SK-N-SH (cell line): ENCODE measurements around the gene ADGRA1.

Experiments used
- CTCF ChIP-seq: fragments of 200-600 bp; sonication (generic); IDR thresholded peaks from 2 replicates; pipeline ENCODE4 v1.6.1; 2017; ENCODE audit warnings: antibody characterized with exemption, mild to moderate bottlenecking, moderate library complexity
- IRF3 ChIP-seq: fragments of 150-350 bp; IDR thresholded peaks from 2 replicates; pipeline ENCODE4 v1.6.1; 2016; ENCODE audit warnings: mild to moderate bottlenecking, low read depth, low read length
- TCF12 ChIP-seq: IDR thresholded peaks from 2 replicates; pipeline ENCODE4 v1.4.0; 2012

- TF ChIP-seq IRF3 (no peak), TCF12 (no peak), CTCF (no peak)
These were observed 14.8 kb downstream of the ADGRA1 start for GRCh38 chr10:133102415-133103095.
